ENCODE results near the gene ACTL6B. TPM values are rescaled to one million over a fixed set of nuclear protein-coding genes. Genes with fewer than 3 reads are reported as not detected.

ACTL6B gene
- total and polyA plus RNA-seq, 2 of the 8 experiments (the other 6 are each of a cell fraction or from before 2014, with no cell fraction given), result 2.1 to 4.5 TPM

GRCh38 chr7:100626530-100627237 lies 29.6 kb downstream of the ACTL6B start (continued):
- TF ChIP-seq CTCF (IDR thresholded peaks at IDR 0.05; ENCODE audit: control extremely low read depth in 1 of 3, insufficient read depth in 1 of 3, low read depth in 1 of 3, low read length in 3 of 3) (no peak), HDAC6 (IDR thresholded peaks at IDR 0.05; ENCODE audit: low read depth, low read length) (no peak), SUZ12 (IDR thresholded peaks at IDR 0.05; ENCODE audit: low read length) (no peak), POLR2AphosphoS5 (IDR thresholded peaks at IDR 0.05; ENCODE audit: low read depth, low read length) (peak; percentile 29; the same call in 1 of the 2 replicates), ASH2L (IDR thresholded peaks at IDR 0.05; ENCODE audit: low read length) (no peak), SP4 (IDR thresholded peaks at IDR 0.05; ENCODE audit: low read length) (no peak), EP300 (IDR thresholded peaks at IDR 0.05; ENCODE audit: borderline replicate concordance in 1 of 2, low read depth in 2 of 2, low read length in 2 of 2) (no peak), USF2 (IDR thresholded peaks at IDR 0.05; ENCODE audit: low read length) (no peak)

Data from H1 (cell line).